OCI-LY7 (cell line): ENCODE measurements around the gene CLEC16A. TPM values are rescaled to one million over a fixed set of nuclear protein-coding genes. Genes with fewer than 3 reads are reported as not detected.

Experiments
- BruUV-seq: library from RNA; stranded (reverse); fragments of 400-500 nt; replicated peaks from 2 replicates; lab custom pipeline; 2021; lab: Mats Ljungman, UMichigan
- CTCF ChIA-PET: fragments of 300-600 bp; sonication (Branson Sonifier 250); formaldehyde crosslinking; loops from one replicate; lab custom pipeline; 2022; ENCODE audit warnings: antibody characterized with exemption; ENCODE audit not compliant: unreplicated experiment; lab: Charles Lee
- POLR2A ChIA-PET: fragments of 300-600 bp; sonication (Branson Sonifier 250); formaldehyde crosslinking; loops from one replicate; lab custom pipeline; 2022; ENCODE audit warnings: antibody characterized with exemption; lab: Charles Lee
- DNase-seq: peaks from one replicate; pipeline ENCODE4 v3.0.0-alpha.2; 2015; ENCODE audit warnings: low spot score
- H2AFZ ChIP-seq: fragments of 200-600 bp; sonication (generic), shearing (Covaris generic); 2 replicates; pipeline ENCODE4 v1.6.1; 2014; ENCODE audit warnings: mild to moderate bottlenecking, antibody characterized with exemption, low read length, moderate library complexity
- H3K27ac ChIP-seq: fragments of 200-600 bp; sonication (generic); 2 replicates; pipeline ENCODE4 v1.5.1; 2014; ENCODE audit warnings: mixed run types, low read depth, mild to moderate bottlenecking, moderate library complexity, low read length, inconsistent platforms; ENCODE audit not compliant: poor library complexity, severe bottlenecking
- H3K36me3 ChIP-seq: fragments of 200-600 bp; sonication (generic); 2 replicates; pipeline ENCODE4 v1.6.1; 2014; ENCODE audit warnings: mild to moderate bottlenecking, antibody characterized with exemption, low read length, moderate library complexity, mixed read lengths; ENCODE audit not compliant: insufficient read depth
- H3K4me1 ChIP-seq: fragments of 200-600 bp; sonication (generic); 2 replicates; pipeline ENCODE4 v1.5.1; 2014; ENCODE audit warnings: mild to moderate bottlenecking, low read length; ENCODE audit not compliant: insufficient read depth, poor library complexity, severe bottlenecking
- H3K4me2 ChIP-seq: fragments of 200-600 bp; sonication (generic); 2 replicates; pipeline ENCODE4 v1.6.1; 2014; ENCODE audit warnings: mild to moderate bottlenecking, low read length
- H3K4me3 ChIP-seq: fragments of 200-600 bp; sonication (generic); 2 replicates; pipeline ENCODE4 v1.5.1; 2014; ENCODE audit warnings: mild to moderate bottlenecking, low read depth, low read length; ENCODE audit not compliant: poor library complexity, severe bottlenecking
- H3K79me2 ChIP-seq: fragments of 200-600 bp; sonication (generic); 2 replicates; pipeline ENCODE4 v1.6.1; 2016; ENCODE audit warnings: low read depth, mild to moderate bottlenecking, low read length, moderate library complexity, mixed read lengths; ENCODE audit not compliant: insufficient read depth
- H3K9me2 ChIP-seq: fragments of 200-600 bp; sonication (generic); 2 replicates; pipeline ENCODE4 v1.6.1; 2016; ENCODE audit warnings: mild to moderate bottlenecking, low read length, mixed read lengths; ENCODE audit not compliant: insufficient read depth
- H3K9me3 ChIP-seq: fragments of 200-600 bp; sonication (generic); 2 replicates; pipeline ENCODE4 v1.6.1; 2014; ENCODE audit warnings: mild to moderate bottlenecking, mixed run types, low read length, mixed read lengths
- H4K20me1 ChIP-seq: fragments of 200-600 bp; sonication (generic); 2 replicates; pipeline ENCODE4 v1.6.1; 2014; ENCODE audit warnings: mild to moderate bottlenecking, antibody characterized with exemption, low read length, moderate library complexity, mixed read lengths; ENCODE audit not compliant: insufficient read depth
- CTCF ChIP-seq: fragments of 200-600 bp; sonication (generic); conservative IDR thresholded peaks from 2 replicates; pipeline ENCODE4 v1.5.1; 2014; ENCODE audit warnings: mild to moderate bottlenecking, antibody characterized with exemption, low read length, moderate library complexity, mixed read lengths
- EZH2phosphoT487 ChIP-seq: fragments of 200-600 bp; sonication (generic); IDR thresholded peaks from 2 replicates; pipeline ENCODE4 v1.6.1; 2018; ENCODE audit warnings: low read depth, borderline replicate concordance, mild to moderate bottlenecking, mixed run types, antibody characterized with exemption, low read length, moderate library complexity, mixed read lengths
- intact Hi-C: fragments of 100-400 bp; cut with micrococcal nuclease; formaldehyde crosslinking; loops from one replicate; pipeline ENCODE4 v1.10.0; 2022; ENCODE audit not compliant: unreplicated experiment
- total RNA-seq, 2 experiments: library from RNA; depleted of rRNA in 1 of 2; stranded (reverse); fragments of >200 nt in 1 of 2; shearing (Covaris generic) in 1 of 2; gene quantifications; 2 replicates each; pipeline ENCODE4 v1.2.3, GENCODE V29; 2014 to 2022

CLEC16A gene
- total RNA-seq, 2 experiments from 2014 or later = 26.2 to 50.9 TPM

- Histone ChIP-seq H3K79me2 (no peaks in the 10 kb centered on the region), H3K4me2 (no peak overlapping the region), H3K36me3 (no peaks in the 10 kb centered on the region), H3K9me2 (no peaks in the 10 kb centered on the region), H3K9me3 (peaks cover 20% of the 10 kb centered on the region), H2AFZ (no peak overlapping the region), H4K20me1 (no peaks in the 10 kb centered on the region), H3K4me3 (no peak overlapping the region), H3K27ac (no peak overlapping the region), H3K4me1 (no peaks in the 10 kb centered on the region)
- ChIA-PET CTCF (no interaction called here), POLR2A (no interaction called here)
- no TSS peak for BruUV-seq
- no peak for DNase-seq
- TF ChIP-seq EZH2phosphoT487 (no peak), CTCF (no peak)
- intact Hi-C loops = no loop called here
These were observed 271.7 kb downstream of the CLEC16A start for GRCh38 chr16:11215935-11216556.

DNA sequence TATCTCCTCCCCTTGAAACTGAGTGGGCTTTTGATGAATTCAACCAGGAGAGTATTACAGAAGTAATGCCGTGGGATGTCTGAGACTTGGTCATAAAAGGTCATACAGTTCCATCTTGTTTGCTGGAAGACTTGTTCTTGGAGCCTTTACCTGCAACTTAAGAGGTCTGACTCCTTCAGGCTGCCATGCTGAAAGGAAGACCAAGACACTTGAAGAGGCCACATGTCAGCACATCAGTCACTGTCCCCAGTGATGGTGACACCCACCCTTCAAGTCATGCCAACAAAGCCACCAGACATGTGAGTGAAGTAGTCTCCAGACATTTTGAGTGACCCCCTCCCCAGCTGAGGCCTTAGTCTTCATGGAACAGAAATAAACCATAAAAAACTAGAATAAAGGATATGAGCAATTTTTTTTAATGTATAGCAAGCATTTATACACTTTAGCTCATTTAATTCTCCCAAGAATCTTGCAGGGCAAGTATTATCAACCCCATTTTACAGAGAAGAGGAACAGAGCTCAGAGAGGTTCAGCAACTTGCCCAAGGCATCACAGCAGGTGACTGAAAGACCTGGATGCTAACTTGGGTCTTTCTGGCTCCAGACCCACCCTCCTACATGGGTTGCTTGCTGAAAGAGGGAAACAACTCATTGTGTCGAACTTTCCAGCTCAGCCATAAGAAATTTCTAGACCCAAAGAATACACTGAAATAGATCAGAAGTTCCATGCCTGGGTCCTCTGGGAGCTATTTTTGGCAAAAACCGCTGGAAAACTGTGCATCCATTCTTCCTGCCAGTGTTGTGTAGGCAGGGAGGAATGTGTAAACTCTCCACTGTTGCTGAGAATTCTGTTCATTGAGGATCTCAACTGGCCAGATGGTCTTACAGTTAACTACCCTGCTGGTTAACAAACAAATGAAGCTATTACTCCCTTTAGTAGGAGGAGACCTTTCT, 273.6 kb downstream of the CLEC16A start:
- intact Hi-C loops = no loop called here
- Histone ChIP-seq H4K20me1 (no peaks in the 10 kb centered on the region), H3K4me3 (no peak overlapping the region), H3K27ac (no peak overlapping the region), H3K79me2 (no peaks in the 10 kb centered on the region), H3K9me2 (no peaks in the 10 kb centered on the region), H2AFZ (no peak overlapping the region), H3K4me1 (no peaks in the 10 kb centered on the region), H3K9me3 (peaks cover 20% of the 10 kb centered on the region), H3K4me2 (no peak overlapping the region), H3K36me3 (no peaks in the 10 kb centered on the region)
- no peak for TF ChIP-seq EZH2phosphoT487
- no peak for TF ChIP-seq CTCF
- CTCF ChIA-PET = interaction anchor here (0.5 to 1.3 kb wide), 2 partner anchors 96 to 113 kb away, joined by 3 read pairs; no protein-coding TSS in a partner anchor
- POLR2A ChIA-PET = interaction anchor here (0.6 to 1.2 kb wide), 2 partner anchors 11 to 447 kb away, joined by 3 to 4 read pairs; no protein-coding TSS in a partner anchor
- BruUV-seq = no TSS peak
- no peak for DNase-seq
